Measurements from ENCODE around the gene STK32A. TPM values are rescaled to one million over a fixed set of nuclear protein-coding genes. Genes with fewer than 3 reads are reported as not detected.

Gene STK32A
- polyA plus RNA-seq, 1 experiment, result 1.2 TPM

GRCh38 chr5:147372191-147372590, 137.4 kb downstream of the STK32A start:
- Histone ChIP-seq H3K36me3 (ENCODE audit: control insufficient read depth, insufficient read depth, low read length) (no peaks in the 10 kb centered on the region), H3K27me3 (ENCODE audit: control insufficient read depth, insufficient read depth, low read length) (no peaks in the 10 kb centered on the region), H3K4me3 (ENCODE audit: low read depth, low read length) (no peak overlapping the region)
- no peak for DNase-seq (ENCODE audit: low read depth)
- TF ChIP-seq CTCF (IDR thresholded peaks at IDR 0.05; ENCODE audit: insufficient read depth, low read depth, low read length), result no peak
- POLR2A ChIA-PET, result interaction anchor here (0.6 kb wide), 1 partner anchor 157 kb away, joined by 4 read pairs; no protein-coding TSS in a partner anchor
- CTCF ChIA-PET, result interaction anchor here (1.1 to 1.5 kb wide), 2 partner anchors 9 to 204 kb away, joined by 3 read pairs; no protein-coding TSS in a partner anchor

GRCh38 chr5:147373328-147373727, 138.5 kb downstream of the STK32A start:
- no peak for DNase-seq (ENCODE audit: low read depth)
- ChIA-PET CTCF (interaction anchor here (0.6 to 1.1 kb wide), 3 partner anchors 8 to 200 kb away, joined by 3 to 4 read pairs (median 3); no protein-coding TSS in a partner anchor), POLR2A (no interaction called here)
- Histone ChIP-seq H3K27me3 (ENCODE audit: control insufficient read depth, insufficient read depth, low read length) (no peaks in the 10 kb centered on the region), H3K36me3 (ENCODE audit: control insufficient read depth, insufficient read depth, low read length) (no peaks in the 10 kb centered on the region), H3K4me3 (ENCODE audit: low read depth, low read length) (no peak overlapping the region)
- TF ChIP-seq CTCF (IDR thresholded peaks at IDR 0.05; ENCODE audit: insufficient read depth, low read depth, low read length), result no peak

- TF ChIP-seq CTCF (IDR thresholded peaks at IDR 0.05; ENCODE audit: insufficient read depth, low read depth, low read length), result no peak
- no peaks in the 10 kb centered on the region for H3K27me3 ChIP-seq (ENCODE audit: control insufficient read depth, insufficient read depth, low read length)
- no peak overlapping the region for H3K4me3 ChIP-seq (ENCODE audit: low read depth, low read length)
- CTCF ChIA-PET, result interaction anchor here (0.6 to 1.7 kb wide), 3 partner anchors 79 to 277 kb away, joined by 3 to 8 read pairs (median 4); no protein-coding TSS in a partner anchor
- no peaks in the 10 kb centered on the region for H3K36me3 ChIP-seq (ENCODE audit: control insufficient read depth, insufficient read depth, low read length)
- DNase-seq (ENCODE audit: low read depth), result no peak
- POLR2A ChIA-PET, result no interaction called here
Measured at GRCh38 chr5:147375151-147375550, 140.3 kb downstream of the STK32A start.

- no peaks in the 10 kb centered on the region for H3K27me3 ChIP-seq (ENCODE audit: control insufficient read depth, insufficient read depth, low read length)
- H3K36me3 ChIP-seq (ENCODE audit: control insufficient read depth, insufficient read depth, low read length), result no peaks in the 10 kb centered on the region
- TF ChIP-seq CTCF (IDR thresholded peaks at IDR 0.05; ENCODE audit: insufficient read depth, low read depth, low read length), result no peak
- DNase-seq (ENCODE audit: low read depth), result no peak
- no peak overlapping the region for H3K4me3 ChIP-seq (ENCODE audit: low read depth, low read length)
- ChIA-PET CTCF (no interaction called here), POLR2A (no interaction called here)
Measured at GRCh38 chr5:147377682-147378081, 142.9 kb downstream of the STK32A start.

GRCh38 chr5:147381555-147381954, 146.7 kb downstream of the STK32A start:
- no peak for DNase-seq (ENCODE audit: low read depth)
- Histone ChIP-seq H3K4me3 (ENCODE audit: low read depth, low read length) (no peak overlapping the region), H3K36me3 (ENCODE audit: control insufficient read depth, insufficient read depth, low read length) (no peaks in the 10 kb centered on the region), H3K27me3 (ENCODE audit: control insufficient read depth, insufficient read depth, low read length) (no peaks in the 10 kb centered on the region)
- ChIA-PET CTCF (interaction anchor here (0.8 to 3.2 kb wide), 4 partner anchors 9 to 158 kb away, joined by 3 to 12 read pairs (median 4); no protein-coding TSS in a partner anchor), POLR2A (no interaction called here)
- TF ChIP-seq CTCF (IDR thresholded peaks at IDR 0.05; ENCODE audit: insufficient read depth, low read depth, low read length), result no peak

Measured in BJ (cell line).